ENCODE results near the gene CYB5R3. TPM values are rescaled to one million over a fixed set of nuclear protein-coding genes. Genes with fewer than 3 reads are reported as not detected.

The CYB5R3 gene
- polyA plus RNA-seq, 3 donors = 49.7 to 76.4 (median 54.0) TPM

DNA sequence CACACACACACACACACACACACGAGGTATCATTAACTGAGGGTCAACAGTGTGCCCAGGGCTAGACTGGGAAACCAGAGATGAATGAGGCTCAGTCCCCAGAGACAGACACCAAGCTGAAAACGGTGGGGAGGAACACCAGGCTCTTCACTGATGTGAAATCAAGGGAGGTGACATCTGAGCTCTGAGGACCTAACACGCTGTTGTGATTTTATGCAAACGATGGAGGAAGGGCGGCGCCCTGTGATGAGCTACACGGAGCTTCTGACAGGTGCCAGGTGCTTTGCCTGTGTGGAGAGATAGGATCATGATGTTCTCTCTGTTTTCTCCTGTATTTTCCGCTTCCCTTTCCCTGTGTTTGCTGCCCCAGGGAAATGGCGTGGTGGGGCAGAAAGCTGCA lies 6.5 kb upstream of the CYB5R3 start:
- Histone ChIP-seq H2AFZ (ENCODE audit: insufficient read depth, low read depth, low read length, poor library complexity, severe bottlenecking) (no peak overlapping the region), H3K27me3 (ENCODE audit: control insufficient read depth in 2 of 2, insufficient read depth in 2 of 2, low read length in 2 of 2) (no peaks in the 10 kb centered on the region), H3K36me3 (replicated peaks in 1 of 2; ENCODE audit: control insufficient read depth in 1 of 2, insufficient read depth in 2 of 2, low read length in 2 of 2) (no peaks in the 10 kb centered on the region), H3K9me3 (replicated peaks in 1 of 2; ENCODE audit: control insufficient read depth in 1 of 2, insufficient read depth in 1 of 2, low read length in 2 of 2) (no peaks in the 10 kb centered on the region), H3K27ac (ENCODE audit: low read depth in 1 of 2, low read length in 2 of 2) (no peak overlapping the region), H3K4me3 (replicated peaks in 1 of 3; ENCODE audit: low read depth in 2 of 3, low read length in 3 of 3) (no peak overlapping the region), H4K20me1 (ENCODE audit: insufficient read depth, low read length) (no peaks in the 10 kb centered on the region), H3K4me2 (replicated peaks; ENCODE audit: extremely low read depth, low read length, poor library complexity, severe bottlenecking) (no peak overlapping the region), H3K79me2 (ENCODE audit: insufficient read depth, low read length) (no peaks in the 10 kb centered on the region), H3K9ac (ENCODE audit: insufficient read depth, low read length, poor library complexity, severe bottlenecking) (no peak overlapping the region), H3K4me1 (ENCODE audit: control insufficient read depth in 1 of 2, insufficient read depth in 2 of 2, low read length in 2 of 2) (peaks cover 7 to 13% of the 10 kb centered on the region in 2 donors)
- H3K36me3 Mint-ChIP-seq = no peaks in the 10 kb centered on the region
- no peak overlapping the region for H3K4me3 Mint-ChIP-seq
- no peaks in the 10 kb centered on the region for H3K9me3 Mint-ChIP-seq
- peak overlapping the region in 1 of 7 donors; percentile 50 for H3K27ac Mint-ChIP-seq
- peaks cover 15% of the 10 kb centered on the region for H3K4me1 Mint-ChIP-seq
- DNase-seq = no peak
- intact Hi-C loops (cut with micrococcal nuclease) = no loop called here
- peaks cover 3% of the 10 kb centered on the region in 3 donors for H3K27me3 Mint-ChIP-seq (ENCODE audit: low read depth in 3 of 3)
- 83% methylated on average over 7 of the region's 9 CpGs for WGBS (ENCODE audit: insufficient coverage)
- TF ChIP-seq, protein P1, sequence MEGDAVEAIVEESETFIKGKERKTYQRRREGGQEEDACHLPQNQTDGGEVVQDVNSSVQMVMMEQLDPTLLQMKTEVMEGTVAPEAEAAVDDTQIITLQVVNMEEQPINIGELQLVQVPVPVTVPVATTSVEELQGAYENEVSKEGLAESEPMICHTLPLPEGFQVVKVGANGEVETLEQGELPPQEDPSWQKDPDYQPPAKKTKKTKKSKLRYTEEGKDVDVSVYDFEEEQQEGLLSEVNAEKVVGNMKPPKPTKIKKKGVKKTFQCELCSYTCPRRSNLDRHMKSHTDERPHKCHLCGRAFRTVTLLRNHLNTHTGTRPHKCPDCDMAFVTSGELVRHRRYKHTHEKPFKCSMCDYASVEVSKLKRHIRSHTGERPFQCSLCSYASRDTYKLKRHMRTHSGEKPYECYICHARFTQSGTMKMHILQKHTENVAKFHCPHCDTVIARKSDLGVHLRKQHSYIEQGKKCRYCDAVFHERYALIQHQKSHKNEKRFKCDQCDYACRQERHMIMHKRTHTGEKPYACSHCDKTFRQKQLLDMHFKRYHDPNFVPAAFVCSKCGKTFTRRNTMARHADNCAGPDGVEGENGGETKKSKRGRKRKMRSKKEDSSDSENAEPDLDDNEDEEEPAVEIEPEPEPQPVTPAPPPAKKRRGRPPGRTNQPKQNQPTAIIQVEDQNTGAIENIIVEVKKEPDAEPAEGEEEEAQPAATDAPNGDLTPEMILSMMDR (IDR thresholded peaks at IDR 0.05) = no peak

DNA sequence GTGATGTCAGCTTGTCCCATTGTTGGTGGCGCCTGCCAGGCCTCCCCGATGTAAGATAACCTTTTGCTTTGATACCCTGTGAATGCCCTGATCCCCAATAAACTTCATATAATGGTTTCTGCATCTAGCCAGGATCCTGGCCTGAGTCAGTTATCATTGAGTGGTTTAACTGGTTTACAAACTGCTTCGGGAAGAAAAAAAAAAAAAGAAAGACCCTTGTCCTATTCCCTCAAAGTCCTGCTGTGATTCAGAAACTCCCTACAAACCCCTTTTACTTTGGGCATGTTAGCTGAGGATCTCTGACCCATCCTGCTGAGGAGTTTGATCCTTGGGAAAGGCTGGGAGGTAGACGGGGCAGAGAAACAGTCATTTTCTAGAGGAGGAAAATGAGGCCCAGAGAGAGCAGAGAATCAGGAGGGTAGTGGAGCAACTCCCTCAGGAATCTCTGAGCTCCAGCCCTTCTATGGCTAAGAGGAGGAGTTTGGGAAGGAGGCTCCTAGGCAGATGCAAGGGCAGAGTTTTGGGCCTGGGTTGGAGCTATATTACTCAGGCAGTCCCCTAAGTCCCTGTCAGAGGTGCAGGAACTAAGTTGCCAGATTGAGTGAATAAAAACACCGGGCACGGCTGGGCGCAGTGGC lies 5.4 kb upstream of the CYB5R3 start:
- intact Hi-C loops (cut with micrococcal nuclease) = no loop called here
- no peak overlapping the region for H3K4me3 Mint-ChIP-seq
- H3K4me1 Mint-ChIP-seq = peaks cover 17% of the 10 kb centered on the region
- Histone ChIP-seq H3K4me3 (replicated peaks in 1 of 3; ENCODE audit: low read depth in 2 of 3, low read length in 3 of 3) (no peak overlapping the region), H3K4me2 (replicated peaks; ENCODE audit: extremely low read depth, low read length, poor library complexity, severe bottlenecking) (no peak overlapping the region), H3K9me3 (replicated peaks in 1 of 2; ENCODE audit: control insufficient read depth in 1 of 2, insufficient read depth in 1 of 2, low read length in 2 of 2) (no peaks in the 10 kb centered on the region), H3K27ac (ENCODE audit: low read depth in 1 of 2, low read length in 2 of 2) (no peak overlapping the region), H3K27me3 (ENCODE audit: control insufficient read depth in 2 of 2, insufficient read depth in 2 of 2, low read length in 2 of 2) (no peaks in the 10 kb centered on the region), H3K79me2 (ENCODE audit: insufficient read depth, low read length) (no peaks in the 10 kb centered on the region), H3K4me1 (ENCODE audit: control insufficient read depth in 1 of 2, insufficient read depth in 2 of 2, low read length in 2 of 2) (peaks cover 13 to 19% of the 10 kb centered on the region in 2 donors), H3K9ac (ENCODE audit: insufficient read depth, low read length, poor library complexity, severe bottlenecking) (no peak overlapping the region), H2AFZ (ENCODE audit: insufficient read depth, low read depth, low read length, poor library complexity, severe bottlenecking) (no peak overlapping the region), H3K36me3 (replicated peaks in 1 of 2; ENCODE audit: control insufficient read depth in 1 of 2, insufficient read depth in 2 of 2, low read length in 2 of 2) (no peaks in the 10 kb centered on the region), H4K20me1 (ENCODE audit: insufficient read depth, low read length) (no peaks in the 10 kb centered on the region)
- H3K9me3 Mint-ChIP-seq = no peaks in the 10 kb centered on the region
- no peaks in the 10 kb centered on the region for H3K36me3 Mint-ChIP-seq
- TF ChIP-seq, protein P1 (IDR thresholded peaks at IDR 0.05) = no peak
- DNase-seq = no peak
- H3K27ac Mint-ChIP-seq = no peak overlapping the region
- H3K27me3 Mint-ChIP-seq (ENCODE audit: low read depth in 3 of 3) = peaks cover 0 to 3% (median 1%) of the 10 kb centered on the region in 3 donors
- 94% methylated on average over 3 of the region's 7 CpGs for WGBS (ENCODE audit: insufficient coverage)
